MCF 10A (cell line): ENCODE results near the gene DGCR2. TPM values are rescaled to one million over a fixed set of nuclear protein-coding genes. Genes with fewer than 3 reads are reported as not detected.
"Not testable (repeated sequence)": the region's sequence is repeated elsewhere in the genome, so short reads cannot be mapped to it uniquely, and the experiment has no call there.

Source experiments
- BruUV-seq: library from RNA; stranded (reverse); fragments of 400-500 nt; replicated peaks from 2 replicates; lab custom pipeline; 2021; lab: Mats Ljungman, UMichigan
- CTCF ChIA-PET: fragments of 300-600 bp; sonication (Branson Sonifier 250); formaldehyde crosslinking; extraction: SDS; loops from one replicate; lab custom pipeline; 2021; ENCODE audit warnings: antibody characterized with exemption, inconsistent platforms; lab: Yijun Ruan, JAX
- POLR2A ChIA-PET: fragments of 300-600, 350-650 bp; sonication (Branson Sonifier 250); formaldehyde crosslinking; extraction: SDS; loops from one replicate; lab custom pipeline; 2020; ENCODE audit warnings: antibody characterized with exemption, inconsistent platforms; lab: Yijun Ruan, JAX
- DNase-seq: peaks from one replicate; pipeline ENCODE4 v3.0.0-alpha.2; 2018; ENCODE audit not compliant: unreplicated experiment
- H3K27ac Mint-ChIP-seq: one replicate; pipeline ENCODE4 v1.8.0; 2022; ENCODE audit warnings: mild to moderate bottlenecking, low read depth, mixed read lengths; ENCODE audit not compliant: unreplicated experiment
- H3K27me3 Mint-ChIP-seq: one replicate; pipeline ENCODE4 v1.8.0; 2022; ENCODE audit warnings: mixed read lengths; ENCODE audit not compliant: insufficient read depth, unreplicated experiment
- H3K36me3 Mint-ChIP-seq: one replicate; pipeline ENCODE4 v1.8.0; 2022; ENCODE audit warnings: mild to moderate bottlenecking, moderate library complexity, mixed read lengths; ENCODE audit not compliant: insufficient read depth, unreplicated experiment
- H3K4me1 Mint-ChIP-seq: one replicate; pipeline ENCODE4 v1.8.0; 2022; ENCODE audit warnings: mixed read lengths; ENCODE audit not compliant: insufficient read depth, unreplicated experiment
- H3K4me3 Mint-ChIP-seq: one replicate; pipeline ENCODE4 v1.8.0; 2022; ENCODE audit warnings: mild to moderate bottlenecking, moderate library complexity, mixed read lengths; ENCODE audit not compliant: unreplicated experiment
- H3K9me3 Mint-ChIP-seq: one replicate; pipeline ENCODE4 v1.8.0; 2022; ENCODE audit warnings: mixed read lengths; ENCODE audit not compliant: unreplicated experiment
- intact Hi-C: fragments of 100-400 bp; cut with micrococcal nuclease; formaldehyde crosslinking; loops from 2 replicates; pipeline ENCODE4 v1.14.1; 2022
- total RNA-seq: library from RNA; stranded (reverse); gene quantifications from 2 replicates; pipeline ENCODE4 v1.2.3, GENCODE V29; 2022

Gene DGCR2
- total RNA-seq, 1 experiment from 2014 or later: 41.2 TPM

GRCh38 chr22:19034724-19035120 lies 87.5 kb downstream of the DGCR2 start:
- H3K4me3 Mint-ChIP-seq, BruUV-seq, POLR2A ChIA-PET, intact Hi-C loops, H3K9me3 Mint-ChIP-seq, CTCF ChIA-PET, H3K27ac Mint-ChIP-seq, H3K4me1 Mint-ChIP-seq, DNase-seq, H3K27me3 Mint-ChIP-seq: not testable (repeated sequence)
- peaks cover 20% of the 10 kb centered on the region for H3K36me3 Mint-ChIP-seq

- BruUV-seq, H3K4me3 Mint-ChIP-seq, POLR2A ChIA-PET, CTCF ChIA-PET, H3K27ac Mint-ChIP-seq, H3K9me3 Mint-ChIP-seq, H3K27me3 Mint-ChIP-seq, H3K4me1 Mint-ChIP-seq, intact Hi-C loops, DNase-seq: not testable (repeated sequence)
- peaks cover 19% of the 10 kb centered on the region for H3K36me3 Mint-ChIP-seq
These were observed 88.0 kb downstream of the DGCR2 start for GRCh38 chr22:19034031-19034723.

- H3K4me1 Mint-ChIP-seq: not testable (repeated sequence)
- peaks cover 19% of the 10 kb centered on the region for H3K36me3 Mint-ChIP-seq
These were observed 88.7 kb downstream of the DGCR2 start for GRCh38 chr22:19033568-19033905.

GRCh38 chr22:19032898-19033567 lies 89.2 kb downstream of the DGCR2 start:
- H3K9me3 Mint-ChIP-seq, DNase-seq, BruUV-seq, intact Hi-C loops, H3K4me3 Mint-ChIP-seq, H3K4me1 Mint-ChIP-seq, H3K27ac Mint-ChIP-seq, CTCF ChIA-PET, H3K27me3 Mint-ChIP-seq: not testable (repeated sequence)
- peaks cover 19% of the 10 kb centered on the region for H3K36me3 Mint-ChIP-seq
- POLR2A ChIA-PET: interaction anchor here (1.0 kb wide), 1 partner anchor 17 kb away, joined by 3 read pairs; no protein-coding TSS in a partner anchor

More at GRCh38 chr22:19033568-19033905, 88.7 kb downstream of the DGCR2 start:
- intact Hi-C loops, H3K9me3 Mint-ChIP-seq, H3K27me3 Mint-ChIP-seq, DNase-seq, CTCF ChIA-PET, BruUV-seq, H3K4me3 Mint-ChIP-seq, H3K27ac Mint-ChIP-seq: not testable (repeated sequence)
- POLR2A ChIA-PET: interaction anchor here (1.0 kb wide), 1 partner anchor 16 kb away, joined by 3 read pairs; no protein-coding TSS in a partner anchor

- POLR2A ChIA-PET, H3K27ac Mint-ChIP-seq, H3K9me3 Mint-ChIP-seq, H3K4me3 Mint-ChIP-seq, BruUV-seq, CTCF ChIA-PET, H3K4me1 Mint-ChIP-seq, DNase-seq, H3K27me3 Mint-ChIP-seq, intact Hi-C loops: not testable (repeated sequence)
- peaks cover 13% of the 10 kb centered on the region for H3K36me3 Mint-ChIP-seq
These were observed 89.9 kb downstream of the DGCR2 start for GRCh38 chr22:19032156-19032785.

- DNase-seq, CTCF ChIA-PET, H3K27ac Mint-ChIP-seq, BruUV-seq, H3K36me3 Mint-ChIP-seq, POLR2A ChIA-PET, H3K9me3 Mint-ChIP-seq, intact Hi-C loops, H3K4me1 Mint-ChIP-seq, H3K4me3 Mint-ChIP-seq: not testable (repeated sequence)
- peaks cover 12% of the 10 kb centered on the region for H3K27me3 Mint-ChIP-seq
These were observed 91.3 kb downstream of the DGCR2 start for GRCh38 chr22:19030889-19031252.

GRCh38 chr22:19030226-19030888 lies 91.9 kb downstream of the DGCR2 start:
- BruUV-seq, H3K4me1 Mint-ChIP-seq, H3K9me3 Mint-ChIP-seq, DNase-seq, intact Hi-C loops, CTCF ChIA-PET, H3K27ac Mint-ChIP-seq, H3K4me3 Mint-ChIP-seq, H3K36me3 Mint-ChIP-seq: not testable (repeated sequence)
- H3K27me3 Mint-ChIP-seq: peaks cover 12% of the 10 kb centered on the region
- POLR2A ChIA-PET: interaction anchor here (0.6 kb wide), 1 partner anchor 116 kb away, joined by 3 read pairs; no protein-coding TSS in a partner anchor

GRCh38 chr22:19029113-19030103 lies 92.8 kb downstream of the DGCR2 start:
- H3K9me3 Mint-ChIP-seq, H3K27ac Mint-ChIP-seq, DNase-seq, H3K4me1 Mint-ChIP-seq, H3K4me3 Mint-ChIP-seq, intact Hi-C loops, CTCF ChIA-PET, BruUV-seq, H3K36me3 Mint-ChIP-seq: not testable (repeated sequence)
- peaks cover 12% of the 10 kb centered on the region for H3K27me3 Mint-ChIP-seq
- POLR2A ChIA-PET: interaction anchor here (0.6 to 1.1 kb wide), 2 partner anchors 16 to 117 kb away, joined by 3 to 4 read pairs; no protein-coding TSS in a partner anchor
